Choroid plexus epithelial cell (primary cell): ENCODE measurements around the gene RHCG.
A peak's percentile ranks its signal among the peaks of the same experiment; 100 is the strongest.

Experiments
- DNase-seq: peaks from one replicate; pipeline ENCODE4 v3.0.0-alpha.2; 2010; ENCODE audit warnings: low read depth
- H3K4me3 ChIP-seq: 2 replicates; pipeline ENCODE4 v1.5.1; 2011; ENCODE audit warnings: low read depth, mild to moderate bottlenecking, control low read depth, low read length, moderate library complexity
- CTCF ChIP-seq: conservative IDR thresholded peaks from 2 replicates; pipeline ENCODE4 v1.5.1; 2011; ENCODE audit warnings: low read depth, mild to moderate bottlenecking, control low read depth, inconsistent platforms, low read length, moderate library complexity

RHCG gene

GRCh38 chr15:89441295-89441812 is 55.0 kb downstream of the RHCG start:
- no peak for DNase-seq
- no peak for TF ChIP-seq CTCF
- no peak overlapping the region for H3K4me3 ChIP-seq

- DNase-seq, result no peak
- no peak overlapping the region for H3K4me3 ChIP-seq
- TF ChIP-seq CTCF, result no peak
Measured at GRCh38 chr15:89439764-89440163, 56.6 kb downstream of the RHCG start.

- TF ChIP-seq CTCF, result no peak
- DNase-seq, result no peak
- H3K4me3 ChIP-seq, result no peak overlapping the region
Measured at GRCh38 chr15:89436560-89437311, 59.6 kb downstream of the RHCG start.

GRCh38 chr15:89435362-89435761 is 61.0 kb downstream of the RHCG start:
- no peak overlapping the region for H3K4me3 ChIP-seq
- DNase-seq, result no peak
- no peak for TF ChIP-seq CTCF

GRCh38 chr15:89433686-89434085 is 62.7 kb downstream of the RHCG start:
- no peak for DNase-seq
- TF ChIP-seq CTCF, result no peak
- no peak overlapping the region for H3K4me3 ChIP-seq

GRCh38 chr15:89430530-89431341 is 65.6 kb downstream of the RHCG start:
- peak; percentile 74 for DNase-seq
- TF ChIP-seq CTCF, result peak; percentile 97
- peak overlapping the region; percentile 58 for H3K4me3 ChIP-seq

- DNase-seq, result peak; percentile 16
- TF ChIP-seq CTCF, result no peak
- no peak overlapping the region for H3K4me3 ChIP-seq
Measured at GRCh38 chr15:89429986-89430385, 66.4 kb downstream of the RHCG start.
